Neural crest cell (in vitro differentiated cells): ENCODE data around the gene UBTD1. TPM values are rescaled to one million over a fixed set of nuclear protein-coding genes. Genes with fewer than 3 reads are reported as not detected.

Experiments used
- DNase-seq: peaks from one replicate; pipeline ENCODE4 v3.0.0; 2021; ENCODE audit warnings: low read depth, mixed read lengths, low spot score
- H3K27ac Mint-ChIP-seq: one replicate; pipeline ENCODE4 v1.8.0; 2021; ENCODE audit warnings: mild to moderate bottlenecking, mixed read lengths; ENCODE audit not compliant: unreplicated experiment
- H3K27me3 Mint-ChIP-seq: 2 replicates; pipeline ENCODE4 v1.8.0; 2021; ENCODE audit warnings: low read depth, mild to moderate bottlenecking, mixed read lengths
- H3K36me3 Mint-ChIP-seq: 2 replicates; pipeline ENCODE4 v1.8.0; 2021; ENCODE audit warnings: low read depth, mild to moderate bottlenecking, mixed read lengths
- H3K4me1 Mint-ChIP-seq: 2 replicates; pipeline ENCODE4 v1.8.0; 2021; ENCODE audit warnings: mixed read lengths
- H3K4me3 Mint-ChIP-seq: one replicate; pipeline ENCODE4 v1.8.0; 2021; ENCODE audit warnings: mild to moderate bottlenecking, mixed read lengths
- H3K9me3 Mint-ChIP-seq: 2 replicates; pipeline ENCODE4 v1.8.0; 2021; ENCODE audit warnings: mixed read lengths
- CTCF ChIP-seq: fragments of 200-600 bp; sonication (generic); conservative IDR thresholded peaks from 2 replicates; pipeline ENCODE4 v1.5.0; 2021; ENCODE audit warnings: antibody characterized with exemption, mild to moderate bottlenecking
- total RNA-seq: library from RNA; stranded (reverse); gene quantifications from 2 replicates; pipeline ENCODE4 v1.2.1, GENCODE V29; 2021

UBTD1 gene
- total RNA-seq, 1 donor from 2014 or later: 8.7 TPM

GRCh38 chr10:97546456-97547270, 47.9 kb downstream of the UBTD1 start:
- no peaks in the 10 kb centered on the region for H3K9me3 Mint-ChIP-seq
- no peaks in the 10 kb centered on the region for H3K27me3 Mint-ChIP-seq
- no peak overlapping the region for H3K4me3 Mint-ChIP-seq
- H3K4me1 Mint-ChIP-seq: peaks cover 56% of the 10 kb centered on the region
- no peaks in the 10 kb centered on the region for H3K36me3 Mint-ChIP-seq
- DNase-seq: no peak
- no peak for TF ChIP-seq CTCF
- no peak overlapping the region for H3K27ac Mint-ChIP-seq

- no peaks in the 10 kb centered on the region for H3K27me3 Mint-ChIP-seq
- no peaks in the 10 kb centered on the region for H3K9me3 Mint-ChIP-seq
- H3K36me3 Mint-ChIP-seq: no peaks in the 10 kb centered on the region
- no peak overlapping the region for H3K27ac Mint-ChIP-seq
- TF ChIP-seq CTCF: no peak
- no peak for DNase-seq
- H3K4me1 Mint-ChIP-seq: peaks cover 53% of the 10 kb centered on the region
- H3K4me3 Mint-ChIP-seq: no peak overlapping the region
These were observed 48.5 kb downstream of the UBTD1 start for GRCh38 chr10:97547271-97547600.

- Mint-ChIP-seq H3K9me3 (no peaks in the 10 kb centered on the region), H3K4me1 (peaks cover 46% of the 10 kb centered on the region), H3K36me3 (no peaks in the 10 kb centered on the region), H3K4me3 (no peak overlapping the region), H3K27me3 (no peaks in the 10 kb centered on the region), H3K27ac (no peak overlapping the region)
- no peak for TF ChIP-seq CTCF
- no peak for DNase-seq
These were observed 49.2 kb downstream of the UBTD1 start for GRCh38 chr10:97547962-97548361.

GRCh38 chr10:97548828-97549455, 50.2 kb downstream of the UBTD1 start:
- Mint-ChIP-seq H3K9me3 (no peaks in the 10 kb centered on the region), H3K27me3 (no peaks in the 10 kb centered on the region), H3K36me3 (no peaks in the 10 kb centered on the region), H3K4me1 (peaks cover 46% of the 10 kb centered on the region), H3K4me3 (no peak overlapping the region), H3K27ac (peak overlapping the region; percentile 51)
- no peak for TF ChIP-seq CTCF
- no peak for DNase-seq

- TF ChIP-seq CTCF: no peak
- Mint-ChIP-seq H3K9me3 (no peaks in the 10 kb centered on the region), H3K4me3 (peak overlapping the region; percentile 56), H3K36me3 (no peaks in the 10 kb centered on the region), H3K27ac (peak overlapping the region; percentile 95), H3K27me3 (no peaks in the 10 kb centered on the region), H3K4me1 (peaks cover 46% of the 10 kb centered on the region)
- DNase-seq: no peak
These were observed 51.0 kb downstream of the UBTD1 start for GRCh38 chr10:97549587-97550322.
